IPS-15b (cell line): ENCODE data around the gene FGGY.

Source experiments
- H3K27me3 ChIP-seq: one replicate; pipeline ENCODE4 v1.6.1; 2013; ENCODE audit warnings: low read length; ENCODE audit not compliant: control insufficient read depth, insufficient read depth
- H3K36me3 ChIP-seq: one replicate; pipeline ENCODE4 v1.6.1; 2013; ENCODE audit warnings: low read length; ENCODE audit not compliant: control insufficient read depth, insufficient read depth
- H3K4me1 ChIP-seq: one replicate; pipeline ENCODE4 v1.6.1; 2013; ENCODE audit warnings: mild to moderate bottlenecking, low read length; ENCODE audit not compliant: control insufficient read depth, insufficient read depth
- H3K4me3 ChIP-seq: one replicate; pipeline ENCODE4 v1.5.1; 2013; ENCODE audit warnings: low read depth, low read length
- H3K9ac ChIP-seq: one replicate; pipeline ENCODE4 v1.6.1; 2013; ENCODE audit warnings: low read depth, mild to moderate bottlenecking, low read length
- H3K9me3 ChIP-seq: one replicate; pipeline ENCODE4 v1.6.1; 2013; ENCODE audit warnings: mild to moderate bottlenecking, low read length; ENCODE audit not compliant: control insufficient read depth, insufficient read depth

FGGY gene

DNA sequence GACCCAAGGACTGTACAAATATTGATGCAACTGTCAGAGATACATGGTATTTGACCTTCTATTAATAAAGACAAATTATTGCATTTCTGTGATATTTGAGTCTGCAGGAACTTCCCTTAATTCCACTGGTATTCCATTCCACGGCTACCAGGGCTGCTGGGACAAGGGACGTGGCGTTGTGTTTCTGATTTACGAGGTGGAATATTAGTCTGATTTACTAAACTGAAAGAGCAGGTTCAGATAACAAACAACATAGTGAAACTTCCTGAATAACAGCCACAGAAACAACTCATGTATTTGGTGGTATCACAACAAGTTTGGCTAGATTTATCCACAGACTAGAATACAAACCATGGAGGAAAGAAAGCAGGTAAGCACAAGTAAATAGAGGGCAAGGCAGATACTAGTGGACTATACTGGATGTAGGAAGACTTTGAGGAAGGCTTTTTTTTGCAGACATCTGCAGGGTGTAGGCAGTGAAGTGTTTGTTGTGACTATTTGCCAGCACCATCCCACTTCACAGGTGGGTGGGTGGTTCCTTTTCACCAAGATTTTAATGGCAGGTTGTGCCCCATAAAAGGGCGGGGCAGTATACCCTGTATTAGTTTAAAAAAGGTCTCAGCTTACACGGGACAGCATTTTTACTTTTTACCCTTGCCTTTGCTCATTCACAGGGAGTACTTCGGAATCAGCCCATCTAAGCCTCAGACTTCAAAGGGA lies 100.4 kb downstream of the FGGY start:
- H3K4me1 ChIP-seq = peaks cover 6% of the 10 kb centered on the region
- no peak overlapping the region for H3K4me3 ChIP-seq
- H3K36me3 ChIP-seq = no peaks in the 10 kb centered on the region
- H3K27me3 ChIP-seq = no peaks in the 10 kb centered on the region
- no peaks in the 10 kb centered on the region for H3K9me3 ChIP-seq
- H3K9ac ChIP-seq = no peak overlapping the region

DNA sequence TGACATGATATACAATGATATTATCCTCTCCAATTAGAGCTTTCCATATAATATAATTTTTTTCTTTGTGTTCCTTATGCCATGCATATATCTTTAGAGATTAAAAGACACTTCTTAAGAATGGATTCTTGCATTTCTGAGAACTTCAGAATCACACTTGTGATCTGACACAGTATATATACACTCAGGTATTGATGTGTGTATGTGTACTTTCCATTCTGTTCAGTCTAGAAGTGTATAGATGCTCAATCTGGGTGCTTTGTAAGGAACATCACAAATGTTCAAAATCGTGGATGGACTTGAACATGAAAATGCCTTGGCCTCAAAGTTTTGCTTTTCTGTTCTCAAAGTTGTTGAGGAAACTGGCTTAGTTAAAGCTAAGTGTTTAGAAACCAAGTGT lies 102.7 kb downstream of the FGGY start:
- Histone ChIP-seq H3K9me3 (no peaks in the 10 kb centered on the region), H3K27me3 (no peaks in the 10 kb centered on the region), H3K36me3 (no peaks in the 10 kb centered on the region), H3K4me3 (no peak overlapping the region), H3K9ac (no peak overlapping the region), H3K4me1 (no peaks in the 10 kb centered on the region)

DNA sequence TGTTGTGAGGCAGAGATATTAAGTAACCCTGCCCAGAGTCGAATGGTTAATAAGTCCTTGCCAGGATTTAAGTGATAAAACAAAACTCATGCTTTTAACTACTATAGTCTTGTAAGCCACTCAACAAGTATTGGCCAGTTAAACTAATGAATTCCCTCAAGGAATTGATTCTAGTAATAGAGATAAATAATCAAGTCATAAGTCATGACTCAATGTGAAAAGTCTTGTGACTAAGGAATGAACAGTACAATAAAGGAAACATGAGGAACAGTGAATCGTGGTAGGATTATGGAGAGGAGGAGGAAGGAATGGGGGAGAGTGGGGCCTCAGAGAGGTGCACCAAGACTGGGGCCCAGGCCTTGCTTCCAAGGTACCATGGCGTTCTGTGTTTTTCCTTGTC lies 104.7 kb downstream of the FGGY start:
- H3K27me3 ChIP-seq = no peaks in the 10 kb centered on the region
- no peaks in the 10 kb centered on the region for H3K9me3 ChIP-seq
- no peaks in the 10 kb centered on the region for H3K36me3 ChIP-seq
- H3K4me3 ChIP-seq = no peak overlapping the region
- H3K9ac ChIP-seq = no peak overlapping the region
- H3K4me1 ChIP-seq = no peaks in the 10 kb centered on the region

DNA sequence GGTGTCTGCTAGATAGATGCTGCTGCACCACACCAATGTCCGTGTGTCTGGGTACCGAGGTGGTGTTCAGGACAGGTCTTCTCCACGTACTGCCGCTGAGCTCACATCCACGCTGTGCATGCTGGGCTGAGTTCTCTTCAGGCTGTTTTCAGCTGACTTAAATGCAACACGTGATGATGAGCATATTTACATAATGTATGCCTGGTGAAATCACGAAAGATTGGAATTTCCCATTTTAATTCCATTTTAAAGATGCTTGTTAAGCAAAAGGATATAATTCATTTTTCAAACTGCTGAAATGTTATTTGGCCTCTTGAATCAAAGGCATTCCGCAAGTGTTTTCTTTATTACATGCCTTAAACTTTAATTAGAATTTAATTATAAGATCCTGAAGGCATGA lies 107.9 kb downstream of the FGGY start:
- no peaks in the 10 kb centered on the region for H3K27me3 ChIP-seq
- no peaks in the 10 kb centered on the region for H3K9me3 ChIP-seq
- no peaks in the 10 kb centered on the region for H3K4me1 ChIP-seq
- H3K9ac ChIP-seq = no peak overlapping the region
- no peak overlapping the region for H3K4me3 ChIP-seq
- no peaks in the 10 kb centered on the region for H3K36me3 ChIP-seq

DNA sequence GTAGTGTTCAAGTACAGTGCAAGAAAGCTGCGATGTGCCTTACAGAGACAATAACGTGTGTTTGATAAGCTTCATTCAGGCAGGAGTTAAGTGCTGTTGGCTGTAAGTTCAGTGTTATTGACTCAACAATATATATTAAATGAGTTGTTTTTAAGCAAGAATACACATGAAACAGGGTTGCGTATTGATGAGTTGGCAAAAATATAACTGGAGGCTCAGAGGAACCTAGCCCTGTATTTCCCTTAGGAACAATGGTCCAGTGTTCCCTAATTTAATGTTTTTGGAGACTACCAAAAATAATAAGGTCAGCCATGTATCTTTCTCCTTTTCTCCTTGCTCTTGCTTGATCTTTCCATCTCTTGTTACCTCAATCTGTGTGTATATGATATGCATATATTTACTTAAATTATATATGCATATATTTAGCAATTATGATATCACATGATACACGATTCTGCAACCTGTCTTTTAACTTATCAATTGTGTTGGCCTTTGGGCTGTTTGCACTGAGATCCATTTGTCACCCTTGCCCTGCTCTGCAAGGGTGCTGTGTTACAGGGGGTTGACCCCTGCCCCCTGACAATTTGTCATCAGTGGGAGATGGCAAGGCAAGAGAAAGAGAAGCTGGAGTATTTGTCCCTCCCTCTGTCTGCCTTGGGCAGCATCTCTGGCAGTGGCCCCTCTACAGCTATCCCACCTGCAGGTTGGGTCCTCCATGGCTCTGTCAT lies 109.7 kb downstream of the FGGY start:
- H3K9ac ChIP-seq = no peak overlapping the region
- no peaks in the 10 kb centered on the region for H3K4me1 ChIP-seq
- H3K4me3 ChIP-seq = no peak overlapping the region
- H3K9me3 ChIP-seq = no peaks in the 10 kb centered on the region
- no peaks in the 10 kb centered on the region for H3K27me3 ChIP-seq
- no peaks in the 10 kb centered on the region for H3K36me3 ChIP-seq

DNA sequence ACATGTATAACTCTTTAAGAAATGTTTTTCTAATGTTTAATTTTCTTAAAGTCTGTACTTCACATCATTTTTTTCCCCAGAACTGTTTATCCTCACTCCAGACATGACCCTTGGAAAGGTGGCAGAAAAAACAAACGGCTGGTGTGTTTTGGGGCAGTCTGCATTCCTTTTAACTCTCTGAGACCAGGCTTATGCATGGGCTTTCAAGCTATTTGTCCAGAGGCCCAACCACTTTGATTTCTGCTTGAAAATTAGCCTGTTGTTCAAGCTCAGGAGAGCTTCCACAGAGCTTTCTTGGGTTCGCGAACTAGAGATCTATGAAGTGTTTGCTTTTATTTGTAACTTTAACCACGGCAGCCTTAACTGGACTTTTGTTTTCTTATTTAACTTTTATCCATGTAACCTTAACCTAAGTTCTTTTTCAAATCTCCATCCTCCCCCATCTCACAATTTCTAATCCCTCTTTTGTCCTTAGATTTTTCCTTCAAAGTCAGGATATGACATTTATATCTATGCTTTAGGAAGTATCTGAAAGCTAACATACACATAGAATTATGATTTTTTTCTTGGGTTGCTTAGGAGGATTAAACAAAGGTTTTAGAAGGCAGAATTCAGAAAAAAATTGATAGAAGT lies 111.8 kb downstream of the FGGY start:
- Histone ChIP-seq H3K9me3 (no peaks in the 10 kb centered on the region), H3K4me3 (no peak overlapping the region), H3K4me1 (no peaks in the 10 kb centered on the region), H3K9ac (no peak overlapping the region), H3K36me3 (no peaks in the 10 kb centered on the region), H3K27me3 (no peaks in the 10 kb centered on the region)

DNA sequence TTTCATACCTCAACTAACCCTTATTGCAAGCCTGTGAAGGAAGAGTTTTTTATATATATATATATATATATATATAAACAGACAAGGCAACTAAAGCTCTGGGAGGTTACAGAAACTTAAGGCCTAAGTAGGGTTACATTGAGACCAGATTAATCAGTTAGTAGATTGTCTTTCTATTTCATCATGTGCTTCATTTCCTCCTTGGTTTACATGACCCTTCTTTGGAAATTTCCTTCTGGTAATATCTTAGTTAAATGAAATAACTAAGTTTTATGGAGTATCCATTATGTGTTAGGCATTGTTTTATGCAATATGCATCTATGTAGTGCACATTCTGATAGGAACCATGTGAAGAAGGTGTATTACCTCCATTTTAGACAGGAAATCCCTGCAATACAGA lies 112.7 kb downstream of the FGGY start:
- no peaks in the 10 kb centered on the region for H3K9me3 ChIP-seq
- H3K4me1 ChIP-seq = no peaks in the 10 kb centered on the region
- no peaks in the 10 kb centered on the region for H3K36me3 ChIP-seq
- no peak overlapping the region for H3K4me3 ChIP-seq
- no peak overlapping the region for H3K9ac ChIP-seq
- H3K27me3 ChIP-seq = no peaks in the 10 kb centered on the region

DNA sequence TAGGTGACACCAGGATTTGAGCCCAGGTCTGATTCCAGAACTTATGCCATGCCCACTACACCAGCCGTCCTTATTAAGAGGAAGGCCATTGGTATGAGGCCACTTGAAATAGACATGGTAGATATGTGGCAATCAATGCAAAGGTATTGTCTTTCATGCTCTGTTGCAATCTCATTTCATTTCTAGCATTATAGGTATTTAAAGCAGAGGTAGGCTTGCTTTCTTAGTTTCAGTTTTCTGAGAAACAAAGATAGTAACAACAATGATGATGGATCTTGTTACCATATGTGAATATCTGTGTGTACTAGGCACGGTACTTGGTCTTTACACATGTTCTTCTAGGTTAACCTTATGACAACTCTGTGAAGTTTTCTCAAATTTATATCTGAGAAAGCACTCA lies 113.1 kb downstream of the FGGY start:
- Histone ChIP-seq H3K36me3 (no peaks in the 10 kb centered on the region), H3K4me1 (no peaks in the 10 kb centered on the region), H3K27me3 (no peaks in the 10 kb centered on the region), H3K9me3 (no peaks in the 10 kb centered on the region), H3K9ac (no peak overlapping the region), H3K4me3 (no peak overlapping the region)

DNA sequence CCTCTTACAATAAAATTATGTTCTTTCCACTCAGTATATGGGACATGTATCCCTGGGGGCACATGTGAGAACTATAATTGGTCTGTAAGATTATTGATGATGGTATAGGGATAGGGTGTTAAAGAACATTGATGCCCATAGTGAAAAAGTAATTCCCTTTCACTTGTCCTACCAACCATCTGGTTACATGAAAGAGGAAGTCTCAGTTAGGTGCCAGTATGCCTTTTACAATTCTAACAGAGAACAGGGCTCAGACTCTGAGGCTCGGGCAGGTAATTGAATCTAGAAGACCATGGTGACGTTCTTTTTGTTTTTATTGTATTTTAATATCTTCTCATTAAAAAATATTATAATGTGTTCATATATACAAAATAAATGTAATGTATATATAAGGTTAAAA lies 113.6 kb downstream of the FGGY start:
- Histone ChIP-seq H3K4me1 (no peaks in the 10 kb centered on the region), H3K4me3 (no peak overlapping the region), H3K36me3 (no peaks in the 10 kb centered on the region), H3K9ac (no peak overlapping the region), H3K27me3 (no peaks in the 10 kb centered on the region), H3K9me3 (no peaks in the 10 kb centered on the region)

DNA sequence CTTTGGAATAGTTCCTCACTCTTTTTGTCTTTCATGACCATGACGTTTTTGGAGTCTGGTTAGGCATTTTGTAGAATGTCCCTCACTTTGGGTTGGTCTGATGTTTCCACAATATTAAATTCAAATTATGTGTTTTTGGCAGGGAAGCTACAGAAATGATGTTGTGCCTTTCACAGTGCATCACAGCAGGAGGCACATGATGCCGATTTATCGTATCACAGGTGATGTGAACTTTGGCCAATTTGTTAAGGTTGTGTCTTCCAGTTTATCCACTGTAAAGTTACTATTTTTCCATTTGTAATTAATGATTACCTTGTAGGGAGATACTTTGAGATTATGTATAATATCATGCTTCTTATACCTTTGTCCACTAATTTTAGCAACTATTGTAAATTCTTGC lies 114.3 kb downstream of the FGGY start:
- H3K9ac ChIP-seq = no peak overlapping the region
- no peaks in the 10 kb centered on the region for H3K9me3 ChIP-seq
- no peaks in the 10 kb centered on the region for H3K27me3 ChIP-seq
- H3K4me3 ChIP-seq = no peak overlapping the region
- no peaks in the 10 kb centered on the region for H3K4me1 ChIP-seq
- H3K36me3 ChIP-seq = no peaks in the 10 kb centered on the region

DNA sequence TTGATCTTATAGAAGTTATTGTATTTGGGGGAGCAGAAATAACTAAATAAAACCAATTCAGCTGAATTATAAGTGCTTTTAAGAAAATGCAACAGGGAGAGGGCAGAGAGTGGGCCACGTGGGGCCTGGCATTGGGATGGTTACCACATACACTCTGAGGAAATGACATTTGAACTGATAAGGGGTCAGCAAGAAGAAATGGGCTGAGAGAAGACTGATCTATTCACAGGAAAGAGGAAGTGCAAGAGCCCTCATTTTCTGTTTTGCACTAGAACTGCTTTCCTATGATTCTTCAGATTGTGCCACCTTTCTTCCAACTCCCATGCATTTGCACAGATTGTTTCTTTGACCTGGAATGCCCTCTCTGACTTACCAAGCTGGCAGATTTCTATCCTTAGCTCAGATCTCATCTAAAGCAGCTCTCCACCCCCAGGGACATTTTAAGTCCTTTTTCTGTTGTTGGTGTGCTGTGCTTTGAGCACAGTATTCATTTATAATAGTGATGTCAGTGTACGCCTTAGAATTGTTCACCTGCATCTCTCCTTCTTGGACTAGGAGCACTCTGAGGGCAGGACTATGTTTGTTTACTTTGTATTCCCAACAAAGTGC lies 115.9 kb downstream of the FGGY start:
- Histone ChIP-seq H3K4me3 (no peak overlapping the region), H3K9me3 (no peaks in the 10 kb centered on the region), H3K36me3 (no peaks in the 10 kb centered on the region), H3K4me1 (peaks cover 1% of the 10 kb centered on the region), H3K9ac (no peak overlapping the region), H3K27me3 (no peaks in the 10 kb centered on the region)

DNA sequence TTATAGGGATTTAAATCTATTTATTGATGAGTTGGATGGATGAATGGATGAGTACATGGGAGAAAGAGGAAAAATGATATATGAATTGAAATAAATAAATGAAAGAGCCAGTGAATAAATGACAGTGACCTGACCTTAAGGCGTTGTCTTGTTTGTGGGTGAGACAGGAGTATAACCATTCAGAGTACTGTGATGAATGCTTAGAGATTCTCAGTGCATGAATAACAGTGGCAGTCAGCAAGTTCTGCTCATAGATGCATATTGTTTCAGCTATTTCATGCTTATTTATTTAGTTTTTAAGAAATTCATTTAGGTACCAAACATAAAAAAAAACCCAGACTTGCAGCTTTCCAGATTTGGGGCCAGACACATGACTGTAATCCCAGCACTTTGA lies 116.4 kb downstream of the FGGY start:
- no peaks in the 10 kb centered on the region for H3K36me3 ChIP-seq
- H3K27me3 ChIP-seq = no peaks in the 10 kb centered on the region
- peaks cover 5% of the 10 kb centered on the region for H3K4me1 ChIP-seq
- no peaks in the 10 kb centered on the region for H3K9me3 ChIP-seq
- no peak overlapping the region for H3K9ac ChIP-seq
- H3K4me3 ChIP-seq = no peak overlapping the region
